Stomach (tissue), 9 donors: ENCODE results near the gene MYOM1. TPM values are rescaled to one million over a fixed set of nuclear protein-coding genes. Genes with fewer than 3 reads are reported as not detected.

Experiments used
- DNase-seq, 2 donors: peaks; one replicate each; pipeline versions ENCODE4 v3.0.0 to v3.0.0-alpha.2; 2013 to 2019
- H3K27ac ChIP-seq, 5 donors: fragments of 200-600 bp in 4 of 5; sonication (generic) in 4 of 5; one replicate each; pipeline ENCODE4 v1.5.1; 2013 to 2019; ENCODE audit warnings: mild to moderate bottlenecking in 1 of 5, moderate library complexity in 1 of 5
- H3K27me3 ChIP-seq, 3 donors: fragments of 200-600 bp; sonication (generic); one replicate each; pipeline ENCODE4 v1.5.1; 2017 to 2019; ENCODE audit warnings: mixed run types in 1 of 3
- H3K36me3 ChIP-seq, 4 donors: fragments of 200-600 bp; sonication (generic); 1 replicate in 3 of 4; 2 replicates in 1 of 4; pipeline ENCODE4 v1.5.1; 2016 to 2019
- H3K4me1 ChIP-seq, 4 donors: fragments of 200-600 bp; sonication (generic); one replicate each; pipeline ENCODE4 v1.5.1; 2016 to 2019
- H3K4me3 ChIP-seq, 4 donors: fragments of 200-600 bp; sonication (generic) in 3 of 4; one replicate each; pipeline ENCODE4 v1.5.1; 2016 to 2019; ENCODE audit warnings: mild to moderate bottlenecking in 1 of 4
- H3K9me3 ChIP-seq, 4 donors: fragments of 200-600 bp; sonication (generic); one replicate each; pipeline ENCODE4 v1.5.1; 2016 to 2019
- EP300 ChIP-seq: sonication (generic); formaldehyde crosslinking; IDR thresholded peaks from one replicate; pipeline ENCODE4 v1.6.1; 2017; ENCODE audit warnings: antibody characterized with exemption
- POLR2A ChIP-seq, 4 donors: fragments of 450-650 bp; IDR thresholded peaks; one replicate each; pipeline ENCODE4 v1.6.1; 2016; ENCODE audit warnings: antibody characterized with exemption in 4 of 4, control low read depth in 2 of 4, mild to moderate bottlenecking in 1 of 4, moderate library complexity in 1 of 4
- POLR2AphosphoS5 ChIP-seq, 3 donors: sonication (generic); formaldehyde crosslinking; IDR thresholded peaks; one replicate each; pipeline ENCODE4 v1.6.1; 2016; ENCODE audit warnings: antibody characterized with exemption in 3 of 3
- WGBS, 5 donors: extraction: QIAGEN DNeasy Blood & Tissue Kit in 3 of 5; methylation state at CpG; one replicate each; pipeline versions ENCODE4 v1.1.5 to v1.1.7; 2013 to 2018; 5-methylcytosine and 5-hydroxymethylcytosine counted together
- intact Hi-C: fragments of 100-400 bp; cut with DNase I; formaldehyde crosslinking; loops from one replicate; pipeline ENCODE4 v1.15.1; 2023; ENCODE audit warnings: low total_unique reads
- polyA plus RNA-seq, 3 donors: library from polyadenylated mRNA; stranded (reverse); fragments of 200-250 nt; gene quantifications; one replicate each; pipeline ENCODE4 v1.2.3, GENCODE V29; 2013
- total RNA-seq, 5 donors: library from RNA; depleted of rRNA; stranded (reverse); fragments of >200 nt; gene quantifications; one replicate each; pipeline versions ENCODE4 v1.1.0 to v1.2.3, GENCODE V29; 2014 to 2016
- TF ChIP-seq, protein P1 (sequence below), 7 experiments: fragments of 450-650 bp in 4 of 7; fragments of 200-600 bp in 3 of 7; sonication (generic) in 3 of 7; IDR thresholded peaks; one replicate each; pipeline ENCODE4 v1.5.1; 2016 to 2019; ENCODE audit warnings: antibody characterized with exemption in 7 of 7, control low read depth in 2 of 7, mild to moderate bottlenecking in 1 of 7
- donor health status: healthy with polysubstance abuse.
- donor health status: Bipolar disorder and iron deficiency.
- donor health status: healthy.

MYOM1 gene
- total and polyA plus RNA-seq, 8 donors = 1.2 to 37.9 (median 3.5) TPM

DNA sequence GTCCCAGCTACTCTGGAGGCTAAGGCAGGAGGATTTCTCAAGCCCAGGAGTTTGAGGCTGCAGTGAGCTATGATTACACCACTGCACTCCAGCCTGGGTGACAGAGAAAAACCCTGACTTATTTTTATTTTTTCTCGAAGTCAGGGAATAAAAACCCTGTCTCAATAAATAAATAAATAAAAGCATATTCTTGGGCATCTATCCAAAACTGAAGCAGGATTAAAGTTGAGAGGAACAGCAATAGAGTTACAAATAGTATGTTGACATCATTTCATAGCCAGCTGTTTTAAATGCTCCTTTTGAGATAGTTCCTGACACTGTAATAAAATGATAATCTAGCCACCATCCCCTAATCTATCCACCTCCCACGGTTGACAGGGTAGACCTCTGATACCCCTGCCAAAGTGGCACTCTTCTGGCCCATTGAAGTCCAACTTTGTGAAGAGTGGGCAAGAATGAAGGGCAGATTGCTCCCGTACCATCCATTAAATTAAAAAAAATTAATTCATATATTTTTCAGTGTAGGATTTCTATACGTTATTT lies 164.5 kb downstream of the MYOM1 start:
- Histone ChIP-seq H3K27me3 (no peaks in the 10 kb centered on the region), H3K4me3 (no peak overlapping the region), H3K36me3 (no peaks in the 10 kb centered on the region), H3K27ac (no peak overlapping the region), H3K9me3 (no peaks in the 10 kb centered on the region), H3K4me1 (peaks cover 0 to 65% (median 31%) of the 10 kb centered on the region in 4 donors)
- TF ChIP-seq POLR2A (IDR thresholded peaks at IDR 0.05) (no peak), EP300 (no peak), POLR2AphosphoS5 (IDR thresholded peaks at IDR 0.05) (no peak)
- TF ChIP-seq, protein P1, sequence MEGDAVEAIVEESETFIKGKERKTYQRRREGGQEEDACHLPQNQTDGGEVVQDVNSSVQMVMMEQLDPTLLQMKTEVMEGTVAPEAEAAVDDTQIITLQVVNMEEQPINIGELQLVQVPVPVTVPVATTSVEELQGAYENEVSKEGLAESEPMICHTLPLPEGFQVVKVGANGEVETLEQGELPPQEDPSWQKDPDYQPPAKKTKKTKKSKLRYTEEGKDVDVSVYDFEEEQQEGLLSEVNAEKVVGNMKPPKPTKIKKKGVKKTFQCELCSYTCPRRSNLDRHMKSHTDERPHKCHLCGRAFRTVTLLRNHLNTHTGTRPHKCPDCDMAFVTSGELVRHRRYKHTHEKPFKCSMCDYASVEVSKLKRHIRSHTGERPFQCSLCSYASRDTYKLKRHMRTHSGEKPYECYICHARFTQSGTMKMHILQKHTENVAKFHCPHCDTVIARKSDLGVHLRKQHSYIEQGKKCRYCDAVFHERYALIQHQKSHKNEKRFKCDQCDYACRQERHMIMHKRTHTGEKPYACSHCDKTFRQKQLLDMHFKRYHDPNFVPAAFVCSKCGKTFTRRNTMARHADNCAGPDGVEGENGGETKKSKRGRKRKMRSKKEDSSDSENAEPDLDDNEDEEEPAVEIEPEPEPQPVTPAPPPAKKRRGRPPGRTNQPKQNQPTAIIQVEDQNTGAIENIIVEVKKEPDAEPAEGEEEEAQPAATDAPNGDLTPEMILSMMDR (IDR thresholded peaks at IDR 0.05) = no peak
- WGBS, 5 donors = 59 to 68% (median 63%) methylated on average over 4 of the region's 4 CpGs
- intact Hi-C loops = no loop called here
- no peak for DNase-seq

DNA sequence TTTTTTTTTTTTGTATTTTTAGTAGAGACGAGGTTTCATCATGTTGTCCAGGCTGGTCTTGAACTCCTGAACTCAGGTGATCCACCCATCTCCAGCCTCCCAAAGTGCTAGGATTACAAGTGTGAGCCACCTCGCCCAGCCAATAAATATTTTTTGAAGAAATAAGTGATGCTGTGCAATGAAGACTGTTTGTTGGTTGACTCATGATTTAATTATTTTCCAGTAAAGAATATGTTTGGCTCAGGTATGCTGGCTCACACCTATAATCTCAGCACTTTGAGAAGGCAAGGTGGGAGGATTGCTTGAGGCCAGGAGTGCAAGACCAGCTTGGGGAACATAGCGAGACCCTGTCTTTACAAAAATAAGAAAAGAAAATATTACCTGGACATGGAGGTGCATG lies 165.0 kb downstream of the MYOM1 start:
- DNase-seq = no peak
- Histone ChIP-seq H3K27me3 (no peaks in the 10 kb centered on the region), H3K4me1 (peaks cover 0 to 60% (median 28%) of the 10 kb centered on the region in 4 donors), H3K9me3 (no peaks in the 10 kb centered on the region), H3K36me3 (no peaks in the 10 kb centered on the region), H3K4me3 (no peak overlapping the region), H3K27ac (no peak overlapping the region)
- intact Hi-C loops = no loop called here
- WGBS, 5 donors = 86 to 98% (median 92%) methylated on average over 3 of the region's 3 CpGs
- no peak for TF ChIP-seq POLR2AphosphoS5 (IDR thresholded peaks at IDR 0.05)
- no peak for TF ChIP-seq POLR2A (IDR thresholded peaks at IDR 0.05)
- no peak for TF ChIP-seq EP300
- TF ChIP-seq, protein P1 (IDR thresholded peaks at IDR 0.05) = no peak

DNA sequence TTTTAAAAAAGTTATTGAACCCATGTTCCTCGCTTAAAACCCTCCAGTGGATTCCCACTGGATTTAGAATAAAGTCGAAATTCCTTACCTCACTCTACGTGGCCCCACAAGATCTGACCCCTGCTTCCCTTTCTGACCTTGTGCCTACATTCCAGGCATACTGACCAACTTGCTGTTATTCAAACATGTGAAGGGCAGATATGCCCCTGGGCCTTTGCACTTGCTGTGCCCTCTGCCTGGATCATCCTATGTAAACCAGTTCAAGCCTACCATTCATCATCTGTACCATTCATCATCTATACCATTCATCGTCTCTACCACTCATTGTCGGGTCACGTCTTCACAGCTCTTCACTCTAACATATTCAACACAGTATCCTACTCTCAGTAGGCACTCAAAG lies 165.6 kb downstream of the MYOM1 start:
- TF ChIP-seq POLR2AphosphoS5 (IDR thresholded peaks at IDR 0.05) = no peak
- TF ChIP-seq, protein P1 (IDR thresholded peaks at IDR 0.05) = no peak
- TF ChIP-seq EP300 = no peak
- no peak for TF ChIP-seq POLR2A (IDR thresholded peaks at IDR 0.05)
- 94 to 99% (median 97%) methylated on average over 6 of the region's 6 CpGs for WGBS, 5 donors

DNA sequence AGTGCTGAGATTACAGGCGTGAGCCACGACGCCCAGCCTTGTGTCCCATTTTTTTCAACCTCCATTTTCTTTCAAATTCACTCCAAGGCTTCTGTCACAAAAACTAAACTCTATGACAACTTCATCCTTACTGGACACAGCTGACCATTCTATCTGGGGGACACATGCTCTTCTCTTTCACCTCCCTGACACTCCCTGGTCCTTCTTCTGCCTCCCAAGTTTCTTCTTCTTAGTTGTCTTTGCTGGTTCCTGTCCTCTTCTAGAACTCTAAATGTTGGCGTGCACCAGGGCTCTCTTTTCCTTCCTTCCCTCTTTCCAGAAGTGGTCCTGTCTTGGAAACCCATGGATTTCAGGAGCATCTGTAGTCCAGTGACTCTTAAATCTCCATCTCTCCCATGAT lies 166.7 kb downstream of the MYOM1 start:
- Histone ChIP-seq H3K36me3 (no peaks in the 10 kb centered on the region), H3K9me3 (no peaks in the 10 kb centered on the region), H3K4me1 (peaks cover 0 to 52% (median 28%) of the 10 kb centered on the region in 4 donors), H3K4me3 (no peak overlapping the region), H3K27me3 (no peaks in the 10 kb centered on the region), H3K27ac (peak overlapping the region; percentile 75 to 90 (median 79))
- no peak for TF ChIP-seq POLR2A (IDR thresholded peaks at IDR 0.05)
- no peak for TF ChIP-seq POLR2AphosphoS5 (IDR thresholded peaks at IDR 0.05)
- TF ChIP-seq, protein P1 (IDR thresholded peaks at IDR 0.05) = no peak
- TF ChIP-seq EP300 = no peak
- intact Hi-C loops = no loop called here
- no peak for DNase-seq
- 82 to 95% (median 94%) methylated on average over 4 of the region's 4 CpGs for WGBS, 5 donors

More for the DNA sequence above, 165.6 kb downstream of the MYOM1 start:
- Histone ChIP-seq H3K4me1 (peaks cover 0 to 57% (median 28%) of the 10 kb centered on the region in 4 donors), H3K4me3 (no peak overlapping the region), H3K27ac (no peak overlapping the region), H3K27me3 (no peaks in the 10 kb centered on the region), H3K9me3 (no peaks in the 10 kb centered on the region), H3K36me3 (no peaks in the 10 kb centered on the region)
- intact Hi-C loops = no loop called here
- no peak for DNase-seq
